HG03520 (cell line): ENCODE results near the gene CFAP77.

Experiments
- ATAC-seq: cut with Tn5 transposase; IDR thresholded peaks from one replicate; pipeline ENCODE4 v1.9.1; 2021; ENCODE audit warnings: mild to moderate bottlenecking, moderate library complexity; ENCODE audit not compliant: unreplicated experiment

The CFAP77 gene

GRCh38 chr9:132487351-132487791, 77.4 kb downstream of the CFAP77 start:
- ATAC-seq: no peak

- ATAC-seq: no peak
These were observed 78.0 kb downstream of the CFAP77 start for GRCh38 chr9:132487980-132488535.

GRCh38 chr9:132488626-132489025, 78.6 kb downstream of the CFAP77 start:
- no peak for ATAC-seq

GRCh38 chr9:132489536-132489935, 79.5 kb downstream of the CFAP77 start:
- ATAC-seq: no peak

GRCh38 chr9:132494857-132495256, 84.8 kb downstream of the CFAP77 start:
- no peak for ATAC-seq

GRCh38 chr9:132497731-132498130, 87.7 kb downstream of the CFAP77 start:
- no peak for ATAC-seq

GRCh38 chr9:132498531-132499210, 88.7 kb downstream of the CFAP77 start:
- ATAC-seq: no peak

DNA sequence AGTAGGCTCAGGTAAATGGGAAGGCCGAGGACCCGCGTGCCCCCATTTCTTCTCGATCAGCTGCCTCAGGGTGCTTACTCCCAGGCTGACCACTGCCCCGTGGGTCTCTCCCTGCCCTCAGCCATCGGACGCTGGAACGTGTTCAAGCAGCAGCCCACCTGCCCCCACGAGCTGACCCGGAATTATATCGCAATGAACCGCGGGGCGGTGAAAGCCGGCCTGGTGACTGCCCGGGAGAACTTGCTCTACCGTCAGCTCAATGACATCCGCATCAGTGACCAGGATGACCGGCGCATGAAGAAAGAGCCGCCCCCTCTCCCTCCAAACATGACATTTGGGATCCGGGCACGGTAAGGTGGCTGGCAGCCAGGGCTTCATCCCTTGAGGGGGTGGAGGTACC, 89.2 kb downstream of the CFAP77 start:
- ATAC-seq: no peak

DNA sequence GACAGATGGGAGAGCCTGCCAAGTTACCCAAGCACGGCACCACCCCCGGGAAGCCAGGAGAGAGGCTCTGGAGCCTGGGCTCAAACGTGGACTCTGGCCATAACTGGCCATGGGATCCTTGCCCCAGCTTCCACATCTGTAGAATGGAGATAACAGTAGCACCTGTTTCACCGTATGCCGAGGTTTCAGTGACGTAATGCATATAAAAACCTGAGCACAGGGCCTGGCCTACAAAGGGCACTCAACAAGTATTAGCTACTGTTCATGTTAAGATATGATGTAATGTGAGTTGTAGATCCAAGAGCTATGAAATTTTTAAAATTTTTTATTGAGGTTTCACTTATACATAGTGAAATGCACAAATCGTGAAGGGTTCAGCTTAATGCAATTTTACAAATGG, 90.2 kb downstream of the CFAP77 start:
- ATAC-seq: no peak

DNA sequence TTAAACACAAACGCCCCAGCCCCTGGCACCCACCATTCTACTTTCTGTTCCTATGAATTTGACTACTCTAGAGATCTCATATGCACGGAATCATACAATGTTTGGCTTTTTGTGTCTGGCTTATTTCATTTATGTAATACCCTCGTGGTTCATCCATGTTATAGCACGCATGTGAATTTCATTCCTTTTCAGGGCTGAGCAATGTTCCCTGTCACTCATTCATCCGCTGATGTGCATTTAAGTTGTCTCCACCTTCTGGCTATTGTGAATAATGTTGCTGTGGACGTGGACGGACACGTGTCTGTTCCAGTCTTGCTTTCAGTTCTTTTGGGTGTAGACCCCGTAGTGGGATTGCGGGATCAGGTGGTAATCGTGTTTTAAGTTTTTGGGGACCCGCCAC, 92.5 kb downstream of the CFAP77 start:
- no peak for ATAC-seq

GRCh38 chr9:132503116-132503515, 93.1 kb downstream of the CFAP77 start:
- ATAC-seq: no peak

DNA sequence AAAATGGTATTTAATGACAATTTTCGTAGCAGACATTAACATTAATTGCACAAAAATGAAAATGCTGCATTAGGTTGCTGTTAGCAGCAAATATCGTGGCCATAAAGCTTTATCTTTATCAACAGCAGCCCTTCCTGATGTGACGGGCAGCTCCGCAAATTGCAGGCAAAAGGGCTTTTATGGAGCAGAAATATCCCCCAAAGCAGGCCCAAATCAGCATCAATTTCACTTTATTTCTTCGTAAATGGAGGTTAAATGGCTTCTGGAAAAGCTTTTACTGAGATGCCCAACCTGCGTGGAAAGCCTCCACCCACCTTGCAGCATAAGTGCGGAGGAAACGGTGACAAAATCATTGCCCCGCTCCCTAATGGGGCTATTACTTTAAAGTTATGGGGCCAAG, 94.5 kb downstream of the CFAP77 start:
- ATAC-seq: no peak

GRCh38 chr9:132505991-132506655, 96.1 kb downstream of the CFAP77 start:
- ATAC-seq: no peak

DNA sequence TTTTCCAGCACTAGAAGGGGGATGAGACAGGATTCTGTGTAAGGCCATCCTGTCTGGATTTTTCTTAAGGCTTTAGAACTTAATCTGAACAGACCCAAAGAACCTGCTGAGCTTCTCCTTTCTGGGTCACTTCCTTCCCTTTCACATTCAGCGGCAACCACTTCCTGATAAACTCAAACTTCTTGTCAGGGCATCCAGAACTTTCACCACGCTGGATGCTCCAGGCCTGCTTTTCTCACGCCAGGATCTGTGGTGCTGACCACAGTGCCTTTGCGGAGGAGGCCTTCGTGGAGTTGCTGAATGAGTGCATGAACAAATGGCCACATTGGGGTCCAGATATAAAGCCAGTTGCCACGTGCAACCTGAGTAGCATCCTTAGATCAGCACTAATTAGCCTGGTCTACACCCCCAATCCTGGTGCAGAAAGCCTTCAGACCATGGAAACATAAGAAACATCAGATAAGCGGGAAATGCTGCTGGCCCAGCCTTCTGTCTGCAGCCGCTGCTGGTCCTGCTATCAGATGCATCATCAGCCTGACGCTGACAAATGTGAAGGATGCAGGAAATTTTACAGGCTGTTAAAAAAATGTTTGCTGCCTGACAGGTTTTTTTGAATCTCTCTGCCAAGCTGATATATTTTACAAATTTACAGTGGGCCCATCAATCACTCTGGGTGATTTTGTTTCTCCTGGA, 97.1 kb downstream of the CFAP77 start:
- ATAC-seq: no peak

GRCh38 chr9:132507670-132508469, 97.9 kb downstream of the CFAP77 start:
- ATAC-seq: no peak

GRCh38 chr9:132509928-132510874, 100.2 kb downstream of the CFAP77 start:
- no peak for ATAC-seq

DNA sequence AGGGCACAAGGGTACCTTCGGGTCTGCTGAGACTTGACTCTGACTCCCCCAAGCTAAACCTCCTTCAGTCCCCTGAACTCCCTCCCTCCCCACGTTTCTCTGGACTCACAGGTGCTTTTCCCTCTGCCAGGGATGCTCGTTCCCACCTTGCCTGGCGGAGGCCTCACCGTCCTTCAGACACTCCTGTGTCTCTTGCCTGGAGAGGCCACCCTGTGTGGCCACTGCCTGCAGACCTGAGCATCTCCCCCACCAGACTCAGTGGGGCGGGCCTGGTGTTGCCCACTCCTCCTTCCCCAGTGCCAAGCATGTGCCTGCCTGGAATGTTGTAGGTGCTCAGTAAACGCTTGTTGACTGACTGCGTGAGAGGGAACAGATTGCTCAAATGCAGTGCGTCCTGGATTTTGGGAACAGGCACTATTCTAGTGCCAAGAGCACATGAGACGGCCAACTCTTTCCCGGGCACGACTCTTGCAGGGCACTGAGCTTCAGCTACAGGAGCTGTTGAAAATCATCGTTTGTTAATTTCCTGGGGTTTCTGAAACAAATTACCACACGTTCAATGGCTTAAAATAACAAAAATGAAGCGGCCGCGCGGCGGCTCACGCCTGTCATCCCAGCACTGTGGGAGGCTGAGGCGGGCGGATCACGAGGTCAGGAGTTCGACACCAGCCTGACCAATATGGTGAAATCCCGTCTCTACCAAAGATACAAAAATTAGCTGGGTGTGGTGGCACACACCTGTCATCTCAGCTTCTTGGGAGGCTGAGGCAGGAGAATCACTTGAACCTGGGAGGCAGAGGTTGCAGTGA, 101.4 kb downstream of the CFAP77 start:
- ATAC-seq: no peak

GRCh38 chr9:132513416-132513815, 103.4 kb downstream of the CFAP77 start:
- ATAC-seq: no peak
